SK-N-SH (cell line): ENCODE results near the gene DAB1. TPM values are rescaled to one million over a fixed set of nuclear protein-coding genes. Genes with fewer than 3 reads are reported as not detected.

ENCODE experiments used
- CTCF ChIA-PET: fragments of 300-600, 350-600 bp; formaldehyde crosslinking; extraction: SDS; loops from one replicate; lab custom pipeline; 2021; lab: Yijun Ruan, JAX
- POLR2A ChIA-PET: fragments of 350-600 bp; sonication (Branson Sonifier 250); formaldehyde crosslinking; extraction: SDS; loops from one replicate; lab custom pipeline; 2020; ENCODE audit warnings: antibody characterized with exemption, inconsistent platforms; lab: Yijun Ruan, JAX
- DNase-seq: peaks from one replicate; pipeline ENCODE4 v3.0.0; 2012
- H2AFZ ChIP-seq: fragments of 200-600 bp; sonication (generic); 2 replicates; pipeline ENCODE4 v1.8.1; 2016; ENCODE audit warnings: antibody characterized with exemption, mild to moderate bottlenecking, low read depth
- H3F3A ChIP-seq: fragments of 200-600 bp; sonication (generic); replicated peaks from 2 replicates; pipeline ENCODE3; 2016; ENCODE audit warnings: antibody characterized with exemption, mild to moderate bottlenecking; ENCODE audit not compliant: insufficient read depth
- H3K27ac ChIP-seq, 2 experiments: fragments of 200-500 bp in 1 of 2; fragments of 200-600 bp in 1 of 2; sonication (Bioruptor generic) in 1 of 2; sonication (generic), shearing (Covaris generic) in 1 of 2; 2 replicates each; pipeline versions ENCODE4 v1.5.1 to v1.6.1; 2014 to 2016; ENCODE audit warnings: low read depth in 2 of 2, inconsistent platforms in 1 of 2, low read length in 1 of 2, mild to moderate bottlenecking in 1 of 2, mixed read lengths in 1 of 2
- H3K27me3 ChIP-seq: fragments of 200-600 bp; sonication (generic), shearing (Covaris generic); 2 replicates; pipeline ENCODE4 v1.6.1; 2016; ENCODE audit warnings: mixed run types; ENCODE audit not compliant: insufficient read depth
- H3K36me3 ChIP-seq, 2 experiments: fragments of 200-500 bp in 1 of 2; fragments of 200-600 bp in 1 of 2; sonication (Bioruptor generic) in 1 of 2; sonication (generic) in 1 of 2; replicated peaks in 1 of 2; 2 replicates each; pipeline versions ENCODE3 to v1.5.1; 2014 to 2016; ENCODE audit warnings: low read length in 1 of 2, mild to moderate bottlenecking in 1 of 2; ENCODE audit not compliant: insufficient read depth in 2 of 2, control insufficient read depth in 1 of 2
- H3K4me1 ChIP-seq, 2 experiments: fragments of 200-500 bp in 1 of 2; fragments of 200-600 bp in 1 of 2; sonication (Bioruptor generic) in 1 of 2; sonication (generic), shearing (Covaris generic) in 1 of 2; 2 replicates each; pipeline versions ENCODE4 v1.5.1 to v1.6.1; 2014 to 2016; ENCODE audit warnings: low read depth in 1 of 2, low read length in 1 of 2, mixed run types in 1 of 2; ENCODE audit not compliant: insufficient read depth in 2 of 2, control insufficient read depth in 1 of 2
- H3K4me2 ChIP-seq: fragments of 200-600 bp; sonication (generic), shearing (Covaris generic); 2 replicates; pipeline ENCODE4 v1.6.1; 2017; ENCODE audit warnings: mixed run types
- H3K4me3 ChIP-seq, 2 experiments: fragments of 200-500 bp in 1 of 2; fragments of 200-600 bp in 1 of 2; sonication (Bioruptor generic) in 1 of 2; sonication (generic), shearing (Covaris generic) in 1 of 2; 2 replicates each; pipeline versions ENCODE4 v1.5.1 to v1.8.1; 2014 to 2016; ENCODE audit warnings: low read depth in 2 of 2, inconsistent platforms in 1 of 2, low read length in 1 of 2, mild to moderate bottlenecking in 1 of 2, mixed read lengths in 1 of 2, moderate library complexity in 1 of 2
- H3K79me2 ChIP-seq: fragments of 200-600 bp; sonication (generic); 2 replicates; pipeline ENCODE4 v1.8.1; 2017; ENCODE audit warnings: mild to moderate bottlenecking; ENCODE audit not compliant: insufficient read depth
- H3K9ac ChIP-seq: fragments of 200-600 bp; sonication (generic); 2 replicates; pipeline ENCODE4 v1.6.1; 2017; ENCODE audit warnings: mixed run types
- H3K9me2 ChIP-seq: fragments of 200-600 bp; sonication (generic); 2 replicates; pipeline ENCODE4 v1.6.1; 2017; ENCODE audit warnings: mixed run types
- H3K9me3 ChIP-seq: fragments of 200-600 bp; sonication (generic); 2 replicates; pipeline ENCODE4 v1.6.1; 2017; ENCODE audit warnings: mixed run types, mild to moderate bottlenecking, moderate library complexity
- H4K20me1 ChIP-seq: fragments of 200-600 bp; sonication (generic); 2 replicates; pipeline ENCODE4 v1.6.1; 2017; ENCODE audit warnings: mild to moderate bottlenecking, mixed run types; ENCODE audit not compliant: insufficient read depth
- ELF1 ChIP-seq: IDR thresholded peaks from 2 replicates; pipeline ENCODE4 v1.4.0; 2012
- FOXJ3 ChIP-seq: sonication (generic); formaldehyde crosslinking; IDR thresholded peaks from 2 replicates; pipeline ENCODE4 v1.5.1; 2020; ENCODE audit warnings: mild to moderate bottlenecking, missing genetic modification reagents
- FOXM1 ChIP-seq: IDR thresholded peaks from 2 replicates; pipeline ENCODE4 v1.4.0; 2012; ENCODE audit warnings: low read depth, mild to moderate bottlenecking
- MEF2A ChIP-seq: IDR thresholded peaks from 2 replicates; pipeline ENCODE4 v1.4.0; 2012; ENCODE audit warnings: low read depth, borderline replicate concordance
- MXI1 ChIP-seq: IDR thresholded peaks from 2 replicates; pipeline ENCODE4 v1.6.1; 2012; ENCODE audit warnings: mild to moderate bottlenecking, low read depth, low read length, improper control_type of control experiment
- NFIC ChIP-seq: IDR thresholded peaks from 2 replicates; pipeline ENCODE4 v1.4.0; 2012; ENCODE audit warnings: borderline replicate concordance
- POLR2AphosphoS5 ChIP-seq: IDR thresholded peaks from 2 replicates; pipeline ENCODE4 v1.6.1; 2012; ENCODE audit warnings: low read depth, low read length
- RCOR1 ChIP-seq: fragments of 150-350 bp; IDR thresholded peaks from 2 replicates; pipeline ENCODE4 v1.6.1; 2017; ENCODE audit warnings: antibody characterized with exemption, low read length
- RXRA ChIP-seq: IDR thresholded peaks from 2 replicates; pipeline ENCODE4 v1.4.0; 2012; ENCODE audit warnings: low read depth, mild to moderate bottlenecking, borderline replicate concordance
- SIN3A ChIP-seq: IDR thresholded peaks from 2 replicates; pipeline ENCODE4 v1.6.1; 2012; ENCODE audit warnings: low read depth, mild to moderate bottlenecking, low read length, moderate library complexity, borderline replicate concordance
- TAF1 ChIP-seq: IDR thresholded peaks from 2 replicates; pipeline ENCODE4 v1.6.1; 2012; ENCODE audit warnings: low read depth, mild to moderate bottlenecking, low read length, moderate library complexity, borderline replicate concordance
- TCF12 ChIP-seq: IDR thresholded peaks from 2 replicates; pipeline ENCODE4 v1.4.0; 2012
- TEAD4 ChIP-seq: IDR thresholded peaks from 2 replicates; pipeline ENCODE4 v1.4.0; 2012; ENCODE audit warnings: mild to moderate bottlenecking, borderline replicate concordance; ENCODE audit not compliant: insufficient read depth
- WGBS: methylation state at CpG from one replicate; pipeline ENCODE4 v1.1.6; 2017; ENCODE audit warnings: low lambda C conversion rate; 5-methylcytosine and 5-hydroxymethylcytosine counted together
- polyA plus RNA-seq, 3 experiments: library from polyadenylated mRNA; depleted of rRNA; stranded (reverse); fragments of >200 nt; gene quantifications; 2 replicates each; pipeline ENCODE4 v1.2.3, GENCODE V29; 2012
- TF ChIP-seq, protein P1 (sequence below): IDR thresholded peaks from 2 replicates; pipeline ENCODE4 v1.4.0; 2012; ENCODE audit warnings: low read depth, borderline replicate concordance
- TF ChIP-seq, protein P2 (sequence below): fragments of 150-350 bp; IDR thresholded peaks from 2 replicates; pipeline ENCODE4 v1.6.1; 2017; ENCODE audit warnings: antibody characterized with exemption, low read length, low read depth, borderline replicate concordance
- TF ChIP-seq, protein P3 (sequence below): IDR thresholded peaks from 2 replicates; pipeline ENCODE4 v1.4.0; 2012; ENCODE audit warnings: low read depth, borderline replicate concordance
- TF ChIP-seq, protein P4 (sequence below): IDR thresholded peaks from 2 replicates; pipeline ENCODE4; 2012
- TF ChIP-seq, protein P5 (sequence below): IDR thresholded peaks from 2 replicates; pipeline ENCODE4 v1.4.0; 2012; ENCODE audit warnings: low read depth

DAB1 gene
- polyA plus RNA-seq, 1 of the 3 experiments (the other 2 are of a cell fraction): 2.9 TPM

DNA sequence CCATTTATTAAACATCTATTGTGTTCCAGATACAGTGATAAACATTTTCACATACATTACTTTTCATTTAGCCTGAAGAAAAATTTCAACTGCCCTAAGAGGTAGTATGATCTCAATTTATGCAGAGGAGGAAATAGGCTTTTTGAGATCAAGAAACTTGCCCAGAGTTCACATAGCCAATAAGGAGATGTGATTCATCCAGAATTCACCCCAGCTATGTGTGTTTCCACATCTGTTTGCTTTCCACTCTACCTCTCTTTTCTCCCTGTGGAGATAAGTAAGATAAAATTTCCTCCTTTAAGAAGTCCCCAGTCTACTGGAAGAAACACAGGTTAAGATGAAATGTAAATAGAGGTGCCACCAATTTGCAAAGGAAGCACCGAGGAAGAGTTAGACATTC is 258.3 kb downstream of the DAB1 start:
- H2AFZ ChIP-seq: no peak overlapping the region
- H3K4me1 ChIP-seq: peaks cover 0 to 3% of the 10 kb centered on the region in 2 experiments; a peak in 1 of 4 replicates
- no peak overlapping the region for H3K4me3 ChIP-seq
- no peaks in the 10 kb centered on the region for H3K27me3 ChIP-seq
- no peaks in the 10 kb centered on the region for H3K9me2 ChIP-seq
- H3K9me3 ChIP-seq: no peaks in the 10 kb centered on the region
- no peak overlapping the region for H3K9ac ChIP-seq
- no peak for TF ChIP-seq MEF2A
- TF ChIP-seq TCF12: peak; percentile 29; the same call in 1 of the 2 replicates
- DNase-seq: no peak
- WGBS: 65% methylated on average over 1 of the region's 1 CpG
- POLR2A ChIA-PET: no interaction called here
- H3K36me3 ChIP-seq: no peaks in the 10 kb centered on the region
- CTCF ChIA-PET: no interaction called here
- no peak overlapping the region for H3K27ac ChIP-seq
- no peaks in the 10 kb centered on the region for H3K79me2 ChIP-seq
- H3K4me2 ChIP-seq: no peak overlapping the region
- H3F3A ChIP-seq: no peaks in the 10 kb centered on the region
- H4K20me1 ChIP-seq: no peaks in the 10 kb centered on the region

DNA sequence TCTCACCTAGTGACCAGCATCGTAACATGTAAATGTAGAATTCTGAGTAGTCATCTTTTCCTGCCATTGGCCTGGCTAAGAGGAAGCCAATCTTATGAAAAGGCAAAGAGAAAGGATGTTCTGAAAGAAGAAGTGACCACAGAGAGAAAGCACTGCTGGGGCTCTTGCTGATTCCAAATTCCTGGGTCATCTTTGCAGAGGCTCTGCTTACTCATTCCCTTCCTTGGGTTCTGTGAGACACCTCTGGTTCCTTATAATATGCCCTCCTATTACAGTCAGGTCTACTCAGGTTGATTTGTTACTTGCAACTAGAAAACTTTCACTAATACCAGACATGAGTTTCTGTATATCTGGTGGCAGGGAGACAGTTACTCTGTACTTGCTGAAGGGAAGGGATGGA is 259.3 kb downstream of the DAB1 start:
- Histone ChIP-seq H3K9me2 (no peaks in the 10 kb centered on the region), H3K4me2 (no peak overlapping the region), H3K9ac (no peak overlapping the region), H3K4me3 (no peak overlapping the region), H3F3A (no peaks in the 10 kb centered on the region), H3K27me3 (no peaks in the 10 kb centered on the region), H3K27ac (no peak overlapping the region), H3K79me2 (no peaks in the 10 kb centered on the region), H2AFZ (no peak overlapping the region), H3K9me3 (no peaks in the 10 kb centered on the region), H4K20me1 (no peaks in the 10 kb centered on the region), H3K36me3 (no peaks in the 10 kb centered on the region), H3K4me1 (peaks cover 0 to 3% of the 10 kb centered on the region in 2 experiments; a peak in 1 of 4 replicates)
- TF ChIP-seq TAF1 (no peak), MXI1 (no peak), FOXM1 (no peak), RXRA (no peak)
- TF ChIP-seq, protein P1, sequence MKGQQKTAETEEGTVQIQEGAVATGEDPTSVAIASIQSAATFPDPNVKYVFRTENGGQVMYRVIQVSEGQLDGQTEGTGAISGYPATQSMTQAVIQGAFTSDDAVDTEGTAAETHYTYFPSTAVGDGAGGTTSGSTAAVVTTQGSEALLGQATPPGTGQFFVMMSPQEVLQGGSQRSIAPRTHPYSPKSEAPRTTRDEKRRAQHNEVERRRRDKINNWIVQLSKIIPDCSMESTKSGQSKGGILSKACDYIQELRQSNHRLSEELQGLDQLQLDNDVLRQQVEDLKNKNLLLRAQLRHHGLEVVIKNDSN: no peak
- POLR2A ChIA-PET: no interaction called here
- no peak for DNase-seq
- WGBS: 88% methylated on average over 1 of the region's 1 CpG
- CTCF ChIA-PET: interaction anchor here (0.6 kb wide), 1 partner anchor 195 kb away, joined by 3 read pairs; no protein-coding TSS in a partner anchor

DNA sequence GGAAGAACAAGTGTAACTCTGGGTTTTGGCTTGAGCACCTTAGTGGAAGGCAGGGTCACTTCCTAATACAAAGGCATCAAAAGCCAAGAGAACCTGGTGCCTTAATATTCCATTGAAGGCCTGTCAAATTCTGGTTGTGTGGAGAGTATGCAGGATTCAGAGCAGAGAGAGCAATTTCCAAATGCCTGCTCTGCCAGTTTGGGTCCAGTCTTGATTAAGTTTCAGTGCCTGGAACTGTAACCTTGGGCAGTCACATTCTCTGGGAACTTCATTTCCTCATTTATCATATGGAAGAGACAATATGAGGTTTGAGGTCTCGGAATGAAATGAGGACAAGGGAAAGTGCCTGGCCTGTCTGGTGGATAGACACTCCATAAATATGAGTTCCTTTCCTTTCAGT is 260.1 kb downstream of the DAB1 start:
- H3K9me3 ChIP-seq: no peaks in the 10 kb centered on the region
- POLR2A ChIA-PET: no interaction called here
- H4K20me1 ChIP-seq: no peaks in the 10 kb centered on the region
- no peaks in the 10 kb centered on the region for H3K27me3 ChIP-seq
- DNase-seq: no peak
- H3K9ac ChIP-seq: no peak overlapping the region
- H3K4me2 ChIP-seq: no peak overlapping the region
- H3F3A ChIP-seq: no peaks in the 10 kb centered on the region
- H3K27ac ChIP-seq: no peak overlapping the region
- no peak overlapping the region for H3K4me3 ChIP-seq
- no peaks in the 10 kb centered on the region for H3K9me2 ChIP-seq
- peaks cover 0 to 5% of the 10 kb centered on the region in 2 experiments; a peak in 2 of 4 replicates for H3K4me1 ChIP-seq
- H3K36me3 ChIP-seq: no peaks in the 10 kb centered on the region
- H2AFZ ChIP-seq: no peak overlapping the region
- no peaks in the 10 kb centered on the region for H3K79me2 ChIP-seq
- WGBS: 95% methylated on average over 1 of the region's 1 CpG
- CTCF ChIA-PET: no interaction called here
- TF ChIP-seq, protein P2, sequence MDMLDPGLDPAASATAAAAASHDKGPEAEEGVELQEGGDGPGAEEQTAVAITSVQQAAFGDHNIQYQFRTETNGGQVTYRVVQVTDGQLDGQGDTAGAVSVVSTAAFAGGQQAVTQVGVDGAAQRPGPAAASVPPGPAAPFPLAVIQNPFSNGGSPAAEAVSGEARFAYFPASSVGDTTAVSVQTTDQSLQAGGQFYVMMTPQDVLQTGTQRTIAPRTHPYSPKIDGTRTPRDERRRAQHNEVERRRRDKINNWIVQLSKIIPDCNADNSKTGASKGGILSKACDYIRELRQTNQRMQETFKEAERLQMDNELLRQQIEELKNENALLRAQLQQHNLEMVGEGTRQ: no peak
- TF ChIP-seq SIN3A (no peak), NFIC (no peak), RXRA (no peak), ELF1 (no peak), MEF2A (no peak), TEAD4 (no peak), RCOR1 (no peak), POLR2AphosphoS5 (no peak), FOXJ3 (no peak)
- TF ChIP-seq, protein P3, sequence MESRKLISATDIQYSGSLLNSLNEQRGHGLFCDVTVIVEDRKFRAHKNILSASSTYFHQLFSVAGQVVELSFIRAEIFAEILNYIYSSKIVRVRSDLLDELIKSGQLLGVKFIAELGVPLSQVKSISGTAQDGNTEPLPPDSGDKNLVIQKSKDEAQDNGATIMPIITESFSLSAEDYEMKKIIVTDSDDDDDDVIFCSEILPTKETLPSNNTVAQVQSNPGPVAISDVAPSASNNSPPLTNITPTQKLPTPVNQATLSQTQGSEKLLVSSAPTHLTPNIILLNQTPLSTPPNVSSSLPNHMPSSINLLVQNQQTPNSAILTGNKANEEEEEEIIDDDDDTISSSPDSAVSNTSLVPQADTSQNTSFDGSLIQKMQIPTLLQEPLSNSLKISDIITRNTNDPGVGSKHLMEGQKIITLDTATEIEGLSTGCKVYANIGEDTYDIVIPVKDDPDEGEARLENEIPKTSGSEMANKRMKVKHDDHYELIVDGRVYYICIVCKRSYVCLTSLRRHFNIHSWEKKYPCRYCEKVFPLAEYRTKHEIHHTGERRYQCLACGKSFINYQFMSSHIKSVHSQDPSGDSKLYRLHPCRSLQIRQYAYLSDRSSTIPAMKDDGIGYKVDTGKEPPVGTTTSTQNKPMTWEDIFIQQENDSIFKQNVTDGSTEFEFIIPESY: no peak
- TF ChIP-seq, protein P4, sequence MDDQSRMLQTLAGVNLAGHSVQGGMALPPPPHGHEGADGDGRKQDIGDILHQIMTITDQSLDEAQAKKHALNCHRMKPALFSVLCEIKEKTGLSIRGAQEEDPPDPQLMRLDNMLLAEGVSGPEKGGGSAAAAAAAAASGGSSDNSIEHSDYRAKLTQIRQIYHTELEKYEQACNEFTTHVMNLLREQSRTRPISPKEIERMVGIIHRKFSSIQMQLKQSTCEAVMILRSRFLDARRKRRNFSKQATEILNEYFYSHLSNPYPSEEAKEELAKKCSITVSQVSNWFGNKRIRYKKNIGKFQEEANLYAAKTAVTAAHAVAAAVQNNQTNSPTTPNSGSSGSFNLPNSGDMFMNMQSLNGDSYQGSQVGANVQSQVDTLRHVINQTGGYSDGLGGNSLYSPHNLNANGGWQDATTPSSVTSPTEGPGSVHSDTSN: no peak
- TF ChIP-seq, protein P1: no peak
- TF ChIP-seq, protein P5, sequence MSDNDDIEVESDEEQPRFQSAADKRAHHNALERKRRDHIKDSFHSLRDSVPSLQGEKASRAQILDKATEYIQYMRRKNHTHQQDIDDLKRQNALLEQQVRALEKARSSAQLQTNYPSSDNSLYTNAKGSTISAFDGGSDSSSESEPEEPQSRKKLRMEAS: no peak
